DND-41 (cell line): Measurements from ENCODE around the gene MAML3.

Source experiments
- EZH2 ChIP-seq: IDR thresholded peaks from 3 replicates; pipeline ENCODE4 v1.6.1; 2012; ENCODE audit warnings: borderline replicate concordance, low read depth, mild to moderate bottlenecking, moderate library complexity, low read length, inconsistent platforms; ENCODE audit not compliant: severe bottlenecking
- TF ChIP-seq, protein P1 (sequence below): IDR thresholded peaks from 2 replicates; pipeline ENCODE4 v1.5.1; 2012; ENCODE audit warnings: borderline replicate concordance, low read length, moderate library complexity, mild to moderate bottlenecking; ENCODE audit not compliant: poor library complexity, severe bottlenecking; ENCODE audit errors: extremely low read depth

DNA sequence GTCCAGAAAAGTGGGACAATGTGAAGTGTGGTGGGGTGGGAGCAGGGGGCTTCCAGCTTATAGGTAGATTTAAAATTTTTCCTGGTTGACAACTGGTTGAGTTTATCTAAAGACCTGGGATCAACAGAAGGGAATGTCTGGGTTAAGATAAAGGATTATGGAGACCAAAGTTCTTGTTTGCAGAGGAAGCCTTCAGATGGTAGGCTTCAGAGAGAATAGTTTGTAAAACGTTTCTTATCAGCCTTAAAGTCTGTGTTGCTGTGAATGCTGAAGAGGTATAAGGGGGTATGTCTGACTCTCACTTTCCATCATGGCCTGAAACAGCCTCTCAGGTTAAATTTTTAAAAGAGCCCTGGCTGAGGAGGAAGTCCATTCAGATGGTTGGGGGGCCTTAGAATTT lies 467.9 kb downstream of the MAML3 start:
- TF ChIP-seq, protein P1, sequence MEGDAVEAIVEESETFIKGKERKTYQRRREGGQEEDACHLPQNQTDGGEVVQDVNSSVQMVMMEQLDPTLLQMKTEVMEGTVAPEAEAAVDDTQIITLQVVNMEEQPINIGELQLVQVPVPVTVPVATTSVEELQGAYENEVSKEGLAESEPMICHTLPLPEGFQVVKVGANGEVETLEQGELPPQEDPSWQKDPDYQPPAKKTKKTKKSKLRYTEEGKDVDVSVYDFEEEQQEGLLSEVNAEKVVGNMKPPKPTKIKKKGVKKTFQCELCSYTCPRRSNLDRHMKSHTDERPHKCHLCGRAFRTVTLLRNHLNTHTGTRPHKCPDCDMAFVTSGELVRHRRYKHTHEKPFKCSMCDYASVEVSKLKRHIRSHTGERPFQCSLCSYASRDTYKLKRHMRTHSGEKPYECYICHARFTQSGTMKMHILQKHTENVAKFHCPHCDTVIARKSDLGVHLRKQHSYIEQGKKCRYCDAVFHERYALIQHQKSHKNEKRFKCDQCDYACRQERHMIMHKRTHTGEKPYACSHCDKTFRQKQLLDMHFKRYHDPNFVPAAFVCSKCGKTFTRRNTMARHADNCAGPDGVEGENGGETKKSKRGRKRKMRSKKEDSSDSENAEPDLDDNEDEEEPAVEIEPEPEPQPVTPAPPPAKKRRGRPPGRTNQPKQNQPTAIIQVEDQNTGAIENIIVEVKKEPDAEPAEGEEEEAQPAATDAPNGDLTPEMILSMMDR: no peak
- no peak for TF ChIP-seq EZH2
